H9 (cell line): ENCODE results near the gene SLC12A3. TPM values are rescaled to one million over a fixed set of nuclear protein-coding genes. Genes with fewer than 3 reads are reported as not detected.
"Not testable (repeated sequence)": the region's sequence is repeated elsewhere in the genome, so short reads cannot be mapped to it uniquely, and the experiment has no call there.

Source experiments
- DNase-seq: peaks from one replicate; pipeline ENCODE4 v3.0.0-alpha.2; 2017
- H2AFZ ChIP-seq: one replicate; pipeline ENCODE4 v1.6.1; 2013; ENCODE audit warnings: mild to moderate bottlenecking, low read length, control low read depth, moderate library complexity
- H2AK5ac ChIP-seq: 2 replicates; pipeline ENCODE4 v1.6.1; 2013; ENCODE audit warnings: low read length, control low read depth, mixed read lengths; ENCODE audit not compliant: insufficient read length
- H2BK120ac ChIP-seq: one replicate; pipeline ENCODE4 v1.6.1; 2013; ENCODE audit warnings: low read depth, mild to moderate bottlenecking, low read length, control low read depth, inconsistent platforms; ENCODE audit not compliant: poor library complexity, severe bottlenecking
- H2BK12ac ChIP-seq: 2 replicates; pipeline ENCODE4 v1.6.1; 2013; ENCODE audit warnings: low read length, control low read depth, mixed read lengths, low read depth; ENCODE audit not compliant: insufficient read length
- H2BK15ac ChIP-seq: 2 replicates; pipeline ENCODE4 v1.6.1; 2013; ENCODE audit warnings: low read depth, low read length, control low read depth
- H2BK20ac ChIP-seq: one replicate; pipeline ENCODE4 v1.6.1; 2013; ENCODE audit warnings: low read depth, mild to moderate bottlenecking, low read length, control low read depth, inconsistent platforms; ENCODE audit not compliant: poor library complexity, severe bottlenecking
- H2BK5ac ChIP-seq: 2 replicates; pipeline ENCODE4 v1.6.1; 2013; ENCODE audit warnings: low read length, control low read depth, mixed read lengths; ENCODE audit not compliant: insufficient read length
- H3K14ac ChIP-seq: 2 replicates; pipeline ENCODE4 v1.6.1; 2013; ENCODE audit warnings: low read length, control low read depth; ENCODE audit not compliant: insufficient read depth
- H3K18ac ChIP-seq: 2 replicates; pipeline ENCODE4 v1.6.1; 2013; ENCODE audit warnings: low read depth, mild to moderate bottlenecking, mixed read lengths, low read length, control low read depth; ENCODE audit not compliant: insufficient read length
- H3K23ac ChIP-seq: 2 replicates; pipeline ENCODE4 v1.6.1; 2013; ENCODE audit warnings: low read length, control low read depth, mixed read lengths, low read depth; ENCODE audit not compliant: insufficient read length
- H3K23me2 ChIP-seq: 2 replicates; pipeline ENCODE4 v1.6.1; 2013; ENCODE audit warnings: low read depth, mild to moderate bottlenecking, mixed read lengths, low read length, control low read depth; ENCODE audit not compliant: insufficient read length, poor library complexity, severe bottlenecking
- H3K27ac ChIP-seq: 2 replicates; pipeline ENCODE4 v1.5.1; 2013; ENCODE audit warnings: low read length, control low read depth, mixed read lengths, low read depth; ENCODE audit not compliant: insufficient read length
- H3K27me3 ChIP-seq: 2 replicates; pipeline ENCODE4 v1.6.1; 2013; ENCODE audit warnings: low read length, control low read depth, inconsistent platforms; ENCODE audit not compliant: insufficient read depth
- H3K4ac ChIP-seq: 2 replicates; pipeline ENCODE4 v1.6.1; 2013; ENCODE audit warnings: low read depth, mild to moderate bottlenecking, control low read depth, inconsistent platforms, low read length, moderate library complexity
- H3K4me1 ChIP-seq: 2 replicates; pipeline ENCODE4 v1.6.1; 2013; ENCODE audit warnings: low read length, control low read depth, inconsistent platforms; ENCODE audit not compliant: insufficient read depth
- H3K4me2 ChIP-seq: 2 replicates; pipeline ENCODE4 v1.6.1; 2013; ENCODE audit warnings: low read length, control low read depth, mixed read lengths; ENCODE audit not compliant: insufficient read length, insufficient read depth
- H3K56ac ChIP-seq: 2 replicates; pipeline ENCODE4 v1.6.1; 2013; ENCODE audit warnings: low read depth, mild to moderate bottlenecking, mixed read lengths, low read length, control low read depth; ENCODE audit not compliant: insufficient read length
- H3K79me1 ChIP-seq: 2 replicates; pipeline ENCODE4 v1.6.1; 2013; ENCODE audit warnings: low read depth, mild to moderate bottlenecking, moderate library complexity, low read length, control low read depth, inconsistent platforms; ENCODE audit not compliant: insufficient read depth, poor library complexity, severe bottlenecking
- H3K79me2 ChIP-seq: 2 replicates; pipeline ENCODE4 v1.6.1; 2013; ENCODE audit warnings: low read length, control low read depth, inconsistent platforms; ENCODE audit not compliant: insufficient read depth
- H3K9ac ChIP-seq: 2 replicates; pipeline ENCODE4 v1.6.1; 2013; ENCODE audit warnings: low read length, control low read depth, mixed read lengths; ENCODE audit not compliant: insufficient read length; ENCODE audit errors: extremely low read depth
- H3K9me3 ChIP-seq: one replicate; pipeline ENCODE4 v1.6.1; 2013; ENCODE audit warnings: low read depth, low read length, inconsistent platforms; ENCODE audit not compliant: control insufficient read depth
- H3T11ph ChIP-seq: one replicate; pipeline ENCODE4 v1.6.1; 2013; ENCODE audit warnings: mild to moderate bottlenecking, low read length, control low read depth, inconsistent platforms
- H4K20me1 ChIP-seq: one replicate; pipeline ENCODE4 v1.6.1; 2013; ENCODE audit not compliant: control insufficient read depth, insufficient read length, insufficient read depth
- H4K5ac ChIP-seq: 2 replicates; pipeline ENCODE4 v1.6.1; 2013; ENCODE audit warnings: low read depth, mild to moderate bottlenecking, mixed read lengths, low read length, control low read depth; ENCODE audit not compliant: insufficient read length
- H4K8ac ChIP-seq: replicated peaks from 2 replicates; pipeline ENCODE4 v1.6.1; 2013; ENCODE audit warnings: low read length, control low read depth, mixed read lengths, low read depth; ENCODE audit not compliant: insufficient read length
- H4K91ac ChIP-seq: 2 replicates; pipeline ENCODE4 v1.6.1; 2013; ENCODE audit warnings: low read depth, mild to moderate bottlenecking, moderate library complexity, mixed read lengths, low read length, control low read depth; ENCODE audit not compliant: insufficient read length
- H3K27ac Mint-ChIP-seq, 3 experiments: 2 replicates in 2 of 3; 3 replicates in 1 of 3; pipeline ENCODE4 v1.8.0; 2020 to 2021; ENCODE audit warnings: mixed read lengths in 3 of 3, mild to moderate bottlenecking in 1 of 3, moderate library complexity in 1 of 3
- H3K27me3 Mint-ChIP-seq: 2 replicates; pipeline ENCODE4 v1.8.0; 2021; ENCODE audit warnings: low read depth, mild to moderate bottlenecking, moderate library complexity, mixed read lengths
- H3K36me3 Mint-ChIP-seq, 3 experiments: 2 replicates in 2 of 3; 3 replicates in 1 of 3; pipeline ENCODE4 v1.8.0; 2020 to 2021; ENCODE audit warnings: low read depth in 3 of 3, mixed read lengths in 3 of 3; ENCODE audit not compliant: insufficient read depth in 1 of 3
- H3K4me1 Mint-ChIP-seq, 2 experiments: 2 replicates each; pipeline ENCODE4 v1.8.0; 2020; ENCODE audit warnings: mixed read lengths in 2 of 2
- H3K4me3 Mint-ChIP-seq, 2 experiments: 2 replicates in 1 of 2; 3 replicates in 1 of 2; pipeline ENCODE4 v1.8.0; 2020 to 2021; ENCODE audit warnings: mild to moderate bottlenecking in 2 of 2, mixed read lengths in 2 of 2, moderate library complexity in 1 of 2
- H3K9me3 Mint-ChIP-seq, 2 experiments: 2 replicates in 1 of 2; 3 replicates in 1 of 2; pipeline ENCODE4 v1.8.0; 2020; ENCODE audit warnings: mild to moderate bottlenecking in 2 of 2, mixed read lengths in 2 of 2, moderate library complexity in 1 of 2
- WGBS: extraction: QIAGEN DNeasy Blood & Tissue Kit; methylation state at CpG from one replicate; pipeline ENCODE4 v1.1.7; 2013; ENCODE audit warnings: missing lambda C conversion rate, low lambda C conversion rate, mixed read lengths; ENCODE audit not compliant: insufficient read length; ENCODE audit errors: extremely low coverage; 5-methylcytosine and 5-hydroxymethylcytosine counted together
- total RNA-seq: library from RNA; stranded (reverse); gene quantifications from 2 replicates; pipeline ENCODE4 v1.2.1, GENCODE V29; 2021
- TF ChIP-seq, protein P1 (sequence below): fragments of 200-600 bp; sonication (generic); conservative IDR thresholded peaks from 3 replicates; pipeline ENCODE4 v1.8.0; 2021; ENCODE audit warnings: antibody characterized with exemption, mild to moderate bottlenecking

SLC12A3 gene
- total RNA-seq, 1 experiment from 2014 or later, result not detected

DNA sequence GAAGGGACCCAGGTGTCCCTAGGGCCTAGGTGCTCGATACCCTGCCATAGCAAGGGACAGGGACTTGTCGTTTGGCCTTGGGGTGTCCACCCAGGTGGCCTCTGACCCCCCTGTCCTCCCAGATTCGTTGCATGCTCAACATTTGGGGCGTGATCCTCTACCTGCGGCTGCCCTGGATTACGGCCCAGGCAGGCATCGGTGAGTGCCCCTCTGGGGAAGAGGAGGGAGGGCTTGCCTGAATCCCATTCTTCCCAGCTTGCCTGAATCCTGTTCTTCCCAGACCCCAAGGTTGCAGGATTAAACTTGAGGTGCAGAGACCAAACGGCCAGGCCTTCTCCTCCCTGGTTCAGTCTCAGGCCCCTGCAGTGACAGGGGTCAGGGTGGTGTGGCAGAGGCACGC is 3.2 kb downstream of the SLC12A3 start:
- WGBS, result no CpG with 5 or more reads among the region's 9 CpGs
- H3K4me3 Mint-ChIP-seq, result no peak overlapping the region
- Histone ChIP-seq H3K79me2 (no peaks in the 10 kb centered on the region), H2AK5ac (no peak overlapping the region), H2BK15ac (no peak overlapping the region), H4K91ac (no peak overlapping the region), H3K4ac (no peak overlapping the region), H3K14ac (no peak overlapping the region), H3K79me1 (no peaks in the 10 kb centered on the region), H4K5ac (no peak overlapping the region), H3K27ac (no peak overlapping the region), H3K9me3 (no peaks in the 10 kb centered on the region), H4K8ac (no peak overlapping the region), H3T11ph (no peak overlapping the region), H2BK12ac (no peak overlapping the region), H2BK5ac (no peak overlapping the region), H3K18ac (no peak overlapping the region), H2AFZ (no peak overlapping the region), H4K20me1 (no peaks in the 10 kb centered on the region), H3K23me2 (no peaks in the 10 kb centered on the region), H3K23ac (no peak overlapping the region), H3K56ac (no peak overlapping the region), H2BK20ac (no peak overlapping the region), H3K9ac (no peak overlapping the region), H3K4me1 (no peaks in the 10 kb centered on the region; the same call in 1 of the 2 replicates), H2BK120ac (no peak overlapping the region), H3K27me3 (no peaks in the 10 kb centered on the region), H3K4me2 (no peak overlapping the region)
- DNase-seq, result no peak
- H3K9me3 Mint-ChIP-seq, result no peaks in the 10 kb centered on the region
- H3K36me3 Mint-ChIP-seq, result no peaks in the 10 kb centered on the region
- peaks cover 4 to 5% of the 10 kb centered on the region in 2 experiments for H3K4me1 Mint-ChIP-seq
- no peaks in the 10 kb centered on the region for H3K27me3 Mint-ChIP-seq
- peak overlapping the region in 1 of 3 experiments; percentile 31; a peak in 1 of 7 replicates for H3K27ac Mint-ChIP-seq
- TF ChIP-seq, protein P1, sequence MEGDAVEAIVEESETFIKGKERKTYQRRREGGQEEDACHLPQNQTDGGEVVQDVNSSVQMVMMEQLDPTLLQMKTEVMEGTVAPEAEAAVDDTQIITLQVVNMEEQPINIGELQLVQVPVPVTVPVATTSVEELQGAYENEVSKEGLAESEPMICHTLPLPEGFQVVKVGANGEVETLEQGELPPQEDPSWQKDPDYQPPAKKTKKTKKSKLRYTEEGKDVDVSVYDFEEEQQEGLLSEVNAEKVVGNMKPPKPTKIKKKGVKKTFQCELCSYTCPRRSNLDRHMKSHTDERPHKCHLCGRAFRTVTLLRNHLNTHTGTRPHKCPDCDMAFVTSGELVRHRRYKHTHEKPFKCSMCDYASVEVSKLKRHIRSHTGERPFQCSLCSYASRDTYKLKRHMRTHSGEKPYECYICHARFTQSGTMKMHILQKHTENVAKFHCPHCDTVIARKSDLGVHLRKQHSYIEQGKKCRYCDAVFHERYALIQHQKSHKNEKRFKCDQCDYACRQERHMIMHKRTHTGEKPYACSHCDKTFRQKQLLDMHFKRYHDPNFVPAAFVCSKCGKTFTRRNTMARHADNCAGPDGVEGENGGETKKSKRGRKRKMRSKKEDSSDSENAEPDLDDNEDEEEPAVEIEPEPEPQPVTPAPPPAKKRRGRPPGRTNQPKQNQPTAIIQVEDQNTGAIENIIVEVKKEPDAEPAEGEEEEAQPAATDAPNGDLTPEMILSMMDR, result no peak

DNA sequence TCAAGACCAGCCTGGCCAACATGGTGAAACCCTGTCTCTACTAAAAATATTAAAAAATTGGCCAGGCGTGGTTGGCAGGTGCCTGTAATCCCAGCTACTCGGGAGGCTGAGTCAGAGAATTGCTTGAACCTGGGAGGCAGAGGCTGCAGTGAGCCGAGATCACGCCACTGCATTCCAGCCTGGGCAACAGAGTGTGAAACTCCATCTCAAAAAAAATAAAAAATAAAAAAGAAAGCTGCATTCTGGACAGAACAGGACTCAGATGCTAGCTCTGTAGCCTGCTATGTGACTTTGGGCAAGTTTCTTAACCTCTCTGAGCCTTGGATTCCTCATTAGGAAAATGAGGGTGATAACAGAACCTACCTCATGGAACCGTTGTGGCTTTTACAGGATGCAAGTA is 3.8 kb downstream of the SLC12A3 start:
- not testable (repeated sequence) for H3K18ac ChIP-seq, DNase-seq, H3K4me2 ChIP-seq, H3K9me3 Mint-ChIP-seq, H3K27ac ChIP-seq, H2BK120ac ChIP-seq, H3K14ac ChIP-seq, H4K20me1 ChIP-seq, H3K79me1 ChIP-seq, H4K5ac ChIP-seq, H2AK5ac ChIP-seq, H2BK15ac ChIP-seq, H3K27me3 Mint-ChIP-seq, H3K4ac ChIP-seq, H3K27me3 ChIP-seq, H3K27ac Mint-ChIP-seq, H2BK20ac ChIP-seq, H3K23me2 ChIP-seq, H2AFZ ChIP-seq, H2BK5ac ChIP-seq, H3T11ph ChIP-seq, H3K9me3 ChIP-seq, H3K79me2 ChIP-seq, H3K4me3 Mint-ChIP-seq, H2BK12ac ChIP-seq, H3K9ac ChIP-seq, H4K91ac ChIP-seq, H3K23ac ChIP-seq, H3K4me1 Mint-ChIP-seq, H4K8ac ChIP-seq, H3K4me1 ChIP-seq, H3K56ac ChIP-seq, H3K36me3 Mint-ChIP-seq
- no CpG with 5 or more reads among the region's 5 CpGs for WGBS
